T-helper 17 cell (primary cell): ENCODE results near the gene UNC13D. TPM values are rescaled to one million over a fixed set of nuclear protein-coding genes. Genes with fewer than 3 reads are reported as not detected.
"Not testable (repeated sequence)": the region's sequence is repeated elsewhere in the genome, so short reads cannot be mapped to it uniquely, and the experiment has no call there.

ENCODE experiments used
- ATAC-seq: fragments of 150-1000 bp; cut with Tn5 transposase; 2 replicates; pipeline ENCODE4 v1.10.0; 2021; ENCODE audit warnings: mild to moderate bottlenecking, moderate library complexity
- DNase-seq, 3 donors: peaks; one replicate each; pipeline versions ENCODE4 v3.0.0 to v3.0.0-alpha.2; 2020 to 2021
- H3K9me3 ChIP-seq: one replicate; pipeline ENCODE4 v1.7.0; 2013; ENCODE audit warnings: low read length, mild to moderate bottlenecking; ENCODE audit not compliant: control insufficient read depth, poor library complexity, severe bottlenecking
- H3K27ac Mint-ChIP-seq: one replicate; pipeline ENCODE4 v1.8.0; 2022; ENCODE audit warnings: mild to moderate bottlenecking, moderate library complexity, mixed read lengths
- H3K27me3 Mint-ChIP-seq: one replicate; pipeline ENCODE4 v1.8.0; 2022; ENCODE audit warnings: mixed read lengths
- H3K36me3 Mint-ChIP-seq: one replicate; pipeline ENCODE4 v1.8.0; 2022; ENCODE audit warnings: low read depth, mixed read lengths
- H3K4me1 Mint-ChIP-seq: one replicate; pipeline ENCODE4 v1.8.0; 2022; ENCODE audit warnings: mild to moderate bottlenecking, mixed read lengths
- H3K4me3 Mint-ChIP-seq: one replicate; pipeline ENCODE4 v1.8.0; 2022; ENCODE audit warnings: mild to moderate bottlenecking, moderate library complexity, mixed read lengths
- total RNA-seq, 4 donors: library from RNA in 2 of 4; stranded (reverse) in 2 of 4; gene quantifications; one replicate each; pipeline ENCODE4 v1.2.3 and lab custom pipeline; 2022 to 2026

Gene UNC13D
- total RNA-seq, 2 donors from 2014 or later = 164 TPM

GRCh38 chr17:75869282-75870141 is 25.3 kb upstream of the UNC13D start:
- Mint-ChIP-seq H3K27ac (no peak overlapping the region), H3K4me3 (no peak overlapping the region), H3K27me3 (no peaks in the 10 kb centered on the region), H3K36me3 (no peaks in the 10 kb centered on the region), H3K4me1 (peaks cover 21% of the 10 kb centered on the region)
- DNase-seq (no peak), ATAC-seq (no peak)
- no peaks in the 10 kb centered on the region for H3K9me3 ChIP-seq

DNA sequence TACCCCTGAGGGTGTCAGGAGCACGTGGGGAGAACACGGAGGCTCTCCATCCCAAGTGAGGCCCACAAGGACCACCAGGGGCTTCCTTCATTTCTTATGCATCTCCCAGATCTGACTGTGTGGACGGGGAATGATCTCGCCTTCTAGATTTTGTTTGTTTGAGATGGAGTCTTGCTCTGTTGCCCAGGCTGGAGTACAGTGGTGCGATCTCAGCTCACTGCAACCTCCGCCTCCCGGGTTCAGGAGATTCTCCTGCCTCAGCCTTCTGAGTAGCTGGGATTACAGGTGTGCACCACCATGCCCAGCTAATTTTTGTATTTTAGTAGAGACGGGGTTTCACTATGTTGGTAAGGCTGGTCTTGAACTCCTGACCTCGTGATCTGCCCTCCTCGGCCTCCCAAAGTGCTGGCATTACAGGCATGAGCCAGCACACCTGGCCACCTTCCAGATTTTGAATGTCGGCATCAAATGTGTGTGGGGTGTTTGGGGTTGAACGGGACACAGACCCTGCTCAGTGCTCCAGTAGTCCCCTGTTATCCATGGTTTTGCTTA is 24.6 kb upstream of the UNC13D start:
- H3K36me3 Mint-ChIP-seq, DNase-seq, H3K4me3 Mint-ChIP-seq, ATAC-seq, H3K27ac Mint-ChIP-seq, H3K9me3 ChIP-seq, H3K27me3 Mint-ChIP-seq: not testable (repeated sequence)
- H3K4me1 Mint-ChIP-seq = peaks cover 24% of the 10 kb centered on the region

DNA sequence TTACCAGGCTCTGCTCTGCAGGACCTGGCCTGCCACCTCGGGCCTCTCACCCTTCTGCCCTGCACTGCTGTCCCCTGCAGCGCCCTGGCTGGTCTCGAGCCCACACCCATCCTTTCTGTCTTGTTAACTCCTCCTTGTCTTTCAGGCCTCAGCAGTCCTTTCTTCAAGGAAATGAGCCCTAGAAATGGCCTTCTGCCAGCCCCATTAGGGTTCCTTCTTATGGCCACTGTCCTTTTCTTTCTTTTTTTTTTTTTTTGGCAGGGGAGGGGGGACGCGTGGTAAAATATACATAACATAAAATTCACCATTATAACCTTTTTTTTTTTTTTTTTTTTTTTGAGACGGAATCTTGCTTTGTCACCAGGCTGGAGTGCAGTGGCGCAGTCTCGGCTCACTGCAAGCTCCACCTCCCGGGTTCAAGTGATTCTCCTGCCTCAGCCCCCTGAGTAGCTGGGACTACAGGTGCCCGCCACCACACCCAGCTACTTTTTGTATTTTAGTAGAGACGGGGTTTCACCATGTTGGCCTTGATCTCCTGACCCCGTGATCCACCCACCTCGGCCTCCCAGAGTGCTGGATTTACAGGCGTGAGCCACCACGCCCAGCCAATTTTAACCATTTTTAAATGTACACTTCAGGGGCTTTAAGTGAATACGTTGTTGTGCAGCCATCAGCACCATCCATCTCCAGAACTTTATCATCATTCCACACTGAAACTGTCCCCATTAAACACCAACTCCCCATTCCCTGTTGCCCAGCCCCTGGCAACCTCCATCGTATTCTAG is 21.4 kb upstream of the UNC13D start:
- Mint-ChIP-seq H3K4me3 (peak overlapping the region; percentile 12), H3K27ac (peak overlapping the region; percentile 86), H3K4me1 (peaks cover 18% of the 10 kb centered on the region)
- H3K9me3 ChIP-seq, H3K36me3 Mint-ChIP-seq, ATAC-seq, DNase-seq, H3K27me3 Mint-ChIP-seq: not testable (repeated sequence)

GRCh38 chr17:75864887-75865286 is 20.7 kb upstream of the UNC13D start:
- H3K9me3 ChIP-seq, H3K27me3 Mint-ChIP-seq, H3K36me3 Mint-ChIP-seq, DNase-seq: not testable (repeated sequence)
- Mint-ChIP-seq H3K4me3 (peak overlapping the region; percentile 60), H3K27ac (peak overlapping the region; percentile 86), H3K4me1 (peaks cover 17% of the 10 kb centered on the region)
- peak; percentile 72 for ATAC-seq

DNA sequence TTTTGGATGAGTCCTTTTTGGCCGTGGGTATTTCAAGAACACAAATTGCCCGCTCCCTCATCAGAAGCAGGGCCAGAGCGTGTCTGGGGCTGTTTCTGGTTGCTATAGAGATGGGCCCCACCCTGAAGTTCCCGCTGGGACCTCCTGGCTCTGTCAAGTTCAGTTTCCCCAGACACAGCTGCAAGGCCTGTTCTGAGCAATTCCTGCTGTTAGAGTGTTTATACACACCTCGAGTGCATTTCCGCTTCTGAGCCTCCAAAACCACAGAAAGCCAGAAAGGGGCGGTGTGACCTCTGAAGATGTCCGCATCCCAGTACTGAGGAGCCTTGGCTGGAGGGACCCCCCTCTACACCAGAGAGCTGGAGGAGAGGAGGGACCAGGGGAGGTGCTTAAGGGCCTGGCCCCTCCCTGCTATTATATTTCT is 20.3 kb upstream of the UNC13D start:
- no peaks in the 10 kb centered on the region for H3K9me3 ChIP-seq
- no peak for DNase-seq
- Mint-ChIP-seq H3K27ac (peak overlapping the region; percentile 86), H3K27me3 (no peaks in the 10 kb centered on the region), H3K4me3 (peak overlapping the region; percentile 60), H3K36me3 (no peaks in the 10 kb centered on the region), H3K4me1 (peaks cover 17% of the 10 kb centered on the region)
- ATAC-seq = peak; percentile 70

DNA sequence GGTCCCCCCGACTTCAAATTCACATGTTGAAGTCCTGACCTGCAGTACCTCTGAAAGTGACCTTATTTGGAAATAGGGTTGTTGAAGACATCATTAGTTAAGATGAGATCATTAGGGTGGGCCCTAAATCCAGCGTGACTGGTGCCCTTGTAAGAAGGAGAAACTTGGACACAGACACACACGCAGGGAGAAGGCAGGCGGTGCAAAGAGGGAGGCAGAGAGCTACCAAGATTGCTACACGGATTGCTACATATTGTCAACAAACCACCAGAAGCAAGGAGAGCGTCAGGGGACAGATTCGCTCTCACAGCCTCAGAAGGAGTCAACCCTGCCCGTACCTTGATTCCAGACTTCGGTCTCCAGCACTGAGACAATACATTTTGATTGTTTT is 17.7 kb upstream of the UNC13D start:
- Mint-ChIP-seq H3K4me3 (no peak overlapping the region), H3K27ac (no peak overlapping the region)

GRCh38 chr17:75859358-75859757 is 15.2 kb upstream of the UNC13D start:
- not testable (repeated sequence) for H3K9me3 ChIP-seq, H3K36me3 Mint-ChIP-seq, ATAC-seq, H3K4me3 Mint-ChIP-seq, H3K27me3 Mint-ChIP-seq, DNase-seq, H3K27ac Mint-ChIP-seq
- peaks cover 17% of the 10 kb centered on the region for H3K4me1 Mint-ChIP-seq

More for the DNA sequence above, 17.7 kb upstream of the UNC13D start:
- no peaks in the 10 kb centered on the region for H3K9me3 ChIP-seq
- Mint-ChIP-seq H3K36me3 (no peaks in the 10 kb centered on the region), H3K4me1 (peaks cover 23% of the 10 kb centered on the region), H3K27me3 (no peaks in the 10 kb centered on the region)
- ATAC-seq (no peak), DNase-seq (no peak)

GRCh38 chr17:75856062-75856756 is 12.0 kb upstream of the UNC13D start:
- Mint-ChIP-seq H3K4me3 (no peak overlapping the region), H3K36me3 (no peaks in the 10 kb centered on the region), H3K4me1 (peaks cover 13% of the 10 kb centered on the region), H3K27ac (no peak overlapping the region), H3K27me3 (no peaks in the 10 kb centered on the region)
- H3K9me3 ChIP-seq = no peaks in the 10 kb centered on the region
- ATAC-seq (no peak), DNase-seq (peak in 1 of 3 donors; percentile 21)

DNA sequence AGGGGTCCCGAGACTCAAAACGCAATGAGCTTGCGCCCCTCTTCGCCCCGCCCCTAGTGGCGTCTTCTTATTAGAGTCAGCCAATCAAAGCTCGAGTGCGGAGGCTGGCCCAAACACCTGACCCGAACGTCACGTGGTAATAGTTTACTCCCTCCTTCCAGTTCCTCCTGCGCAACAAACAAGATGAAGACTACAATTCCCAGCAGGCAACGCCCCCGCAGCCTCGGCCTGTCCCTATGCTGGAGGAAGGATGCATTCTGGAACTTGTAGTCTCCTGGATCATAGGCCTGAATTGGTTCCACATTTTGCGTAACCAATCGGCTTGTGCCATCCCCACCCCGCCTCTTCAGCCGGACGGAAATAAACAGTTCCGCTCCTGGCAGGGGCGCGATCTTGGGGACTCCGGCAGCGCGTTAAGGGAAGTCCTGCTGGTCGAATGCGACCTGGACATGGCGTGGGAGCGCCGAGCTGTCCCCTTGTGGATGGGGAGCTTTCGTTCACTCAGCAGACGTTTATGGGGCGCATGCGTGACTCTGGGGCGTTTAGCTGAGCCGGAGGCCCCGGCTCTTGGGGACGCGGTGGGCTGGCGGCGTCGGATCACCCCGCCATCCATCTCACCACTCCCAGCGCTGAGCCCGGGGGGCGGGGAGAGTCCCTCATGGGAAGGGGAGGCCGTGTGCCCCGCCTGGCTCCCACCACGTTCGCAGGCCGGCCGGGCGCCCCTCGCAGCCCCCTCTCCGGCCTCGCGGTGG is 11.3 kb upstream of the UNC13D start, which contains the start of gene WBP2:
Gene WBP2 (minus strand): TSS at position 26 of the 752 bp plus-strand sequence. CDS start 38 bp downstream, outside the sequence.
- Mint-ChIP-seq H3K27me3 (no peaks in the 10 kb centered on the region), H3K27ac (no peak within 1 kb of the TSS), H3K4me3 (no peak within 1 kb of the TSS), H3K4me1 (peaks cover 13% of the 10 kb centered on the region), H3K36me3 (no peaks in the 10 kb centered on the region)
- H3K9me3 ChIP-seq = no peaks in the 10 kb centered on the region
- DNase-seq (peak; percentile 89 to 95 (median 91)), ATAC-seq (peak; percentile 94)

DNA sequence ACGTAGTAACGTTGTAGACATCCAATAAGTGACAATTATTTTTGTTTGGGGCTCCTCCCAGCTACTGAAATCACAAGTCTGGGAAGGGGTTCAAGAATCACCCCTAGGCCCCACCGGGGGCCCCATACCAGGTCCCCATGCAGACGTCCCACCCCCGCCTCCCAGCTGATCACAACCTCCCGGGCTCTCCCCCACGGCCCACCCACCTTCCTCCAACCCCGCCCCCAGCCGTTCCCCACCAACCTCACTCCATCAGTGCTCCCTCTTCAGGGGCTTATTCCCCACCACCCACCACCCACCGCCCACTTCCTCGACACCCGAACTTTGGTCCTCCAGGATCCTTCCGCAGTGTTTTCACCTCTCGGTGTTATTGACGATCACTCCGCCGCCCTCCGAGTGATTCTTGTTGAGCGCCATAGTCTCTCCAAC is 10.7 kb upstream of the UNC13D start:
- H3K9me3 ChIP-seq = no peaks in the 10 kb centered on the region
- Mint-ChIP-seq H3K36me3 (no peaks in the 10 kb centered on the region), H3K4me1 (peaks cover 13% of the 10 kb centered on the region), H3K27ac (no peak overlapping the region), H3K27me3 (no peaks in the 10 kb centered on the region), H3K4me3 (no peak overlapping the region)
- no peak for DNase-seq
- ATAC-seq = peak; percentile 2

DNA sequence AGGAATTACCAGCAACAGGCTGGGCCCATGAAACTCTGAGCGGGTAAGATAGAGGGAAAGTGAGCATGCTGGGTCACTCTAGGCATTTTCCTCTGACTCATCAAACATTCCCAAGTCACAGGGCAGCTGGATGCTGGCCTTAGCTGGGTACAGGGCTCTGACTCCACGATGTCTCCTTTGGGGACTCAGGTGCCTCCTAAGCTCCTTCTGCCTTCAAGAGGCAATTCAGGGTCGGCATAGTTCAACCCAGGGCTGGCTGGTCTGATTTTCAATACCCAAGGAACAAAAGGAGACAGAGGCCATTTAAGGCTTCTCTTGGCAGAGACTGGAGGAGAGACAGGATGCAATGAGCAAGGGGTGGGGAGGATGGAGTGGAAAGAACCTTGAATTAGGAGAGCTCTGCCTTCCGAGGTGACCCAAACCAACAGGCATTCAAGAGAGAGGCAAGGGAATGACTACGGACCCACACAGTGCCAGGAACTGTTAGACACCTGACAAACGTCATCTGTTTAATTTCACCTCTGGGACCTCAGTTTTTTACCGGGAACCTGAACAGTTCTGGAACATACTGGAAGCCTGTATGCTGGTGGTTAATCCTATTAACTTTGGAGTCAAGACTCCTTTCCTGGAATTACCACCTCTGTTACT is 10.0 kb upstream of the UNC13D start:
- DNase-seq = no peak
- Mint-ChIP-seq H3K36me3 (no peaks in the 10 kb centered on the region), H3K27ac (no peak overlapping the region), H3K4me1 (peaks cover 13% of the 10 kb centered on the region), H3K4me3 (no peak overlapping the region), H3K27me3 (no peaks in the 10 kb centered on the region)
- no peaks in the 10 kb centered on the region for H3K9me3 ChIP-seq
- no peak for ATAC-seq

DNA sequence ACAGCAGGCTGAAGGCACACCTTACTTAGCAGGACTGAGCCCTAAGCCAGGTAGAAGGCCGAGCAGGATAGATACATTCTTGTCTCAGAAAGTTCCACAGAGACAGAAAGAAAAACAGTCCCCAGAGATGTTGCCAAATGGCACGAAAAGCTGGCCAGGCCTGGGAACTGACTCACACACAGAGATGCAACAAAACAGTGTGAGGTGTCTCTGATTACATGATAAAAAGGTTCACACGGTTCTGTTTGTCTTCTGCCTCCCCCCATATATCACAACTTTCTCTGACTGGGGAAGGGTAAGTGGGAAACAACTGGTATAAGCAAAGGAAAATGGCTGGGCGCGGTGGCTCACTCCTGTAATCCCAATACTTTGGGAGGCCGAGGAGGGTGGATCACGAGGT is 9.2 kb upstream of the UNC13D start:
- ATAC-seq (no peak), DNase-seq (no peak)
- H3K27me3 Mint-ChIP-seq = no peaks in the 10 kb centered on the region
- no peak overlapping the region for H3K27ac Mint-ChIP-seq
- H3K36me3 Mint-ChIP-seq = no peaks in the 10 kb centered on the region
- H3K4me1 Mint-ChIP-seq = peaks cover 13% of the 10 kb centered on the region
- H3K9me3 ChIP-seq = no peaks in the 10 kb centered on the region
- peak overlapping the region; percentile 53 for H3K4me3 Mint-ChIP-seq
